ENCODE results near the gene GGCX.

Gene GGCX

DNA sequence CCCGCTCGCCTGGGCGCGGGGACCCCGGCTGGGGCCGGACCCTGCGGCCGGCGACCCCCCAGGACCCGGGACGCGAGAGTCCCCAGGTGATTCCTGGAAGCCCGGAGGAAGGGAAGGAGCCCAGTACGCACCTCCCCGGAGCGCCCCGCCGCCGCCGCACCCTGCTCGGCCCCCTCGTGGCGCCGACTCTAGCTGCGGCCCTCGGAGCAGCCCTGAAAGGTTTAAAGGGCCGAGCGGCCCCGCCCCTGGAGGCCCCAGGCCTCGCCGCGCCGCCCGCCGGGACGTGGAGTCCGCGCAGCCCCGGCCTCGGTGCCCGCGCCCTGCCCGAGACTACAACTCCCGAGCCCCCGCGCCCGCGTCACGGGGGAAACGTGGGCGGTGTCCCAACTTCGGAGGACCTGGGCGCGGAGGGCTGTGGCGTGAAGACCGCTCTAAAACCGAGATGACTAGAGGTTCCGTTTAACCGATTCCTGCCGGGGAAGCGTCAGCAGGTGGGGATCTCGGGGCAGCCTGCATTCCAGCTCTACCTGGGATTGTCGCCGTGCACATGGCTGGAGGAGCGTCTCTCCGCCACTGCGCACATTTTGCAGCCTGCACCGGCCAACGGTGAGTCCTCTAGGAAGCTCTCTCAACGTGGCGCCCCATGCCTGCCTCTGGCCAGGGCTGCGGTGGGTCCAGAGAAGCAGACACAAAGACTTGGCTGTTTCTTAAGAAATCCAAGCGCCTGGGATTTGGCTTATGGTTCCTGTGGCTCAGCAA lies 41.4 kb upstream of the GGCX start, which contains the start of gene TMEM150A:
TMEM150A (minus strand) TSS at position 223 of the 759 bp plus-strand sequence. CDS start 750 bp downstream, outside the sequence.
- no peak for DNase-seq (ENCODE audit: low read depth)
- TF ChIP-seq, protein P1, sequence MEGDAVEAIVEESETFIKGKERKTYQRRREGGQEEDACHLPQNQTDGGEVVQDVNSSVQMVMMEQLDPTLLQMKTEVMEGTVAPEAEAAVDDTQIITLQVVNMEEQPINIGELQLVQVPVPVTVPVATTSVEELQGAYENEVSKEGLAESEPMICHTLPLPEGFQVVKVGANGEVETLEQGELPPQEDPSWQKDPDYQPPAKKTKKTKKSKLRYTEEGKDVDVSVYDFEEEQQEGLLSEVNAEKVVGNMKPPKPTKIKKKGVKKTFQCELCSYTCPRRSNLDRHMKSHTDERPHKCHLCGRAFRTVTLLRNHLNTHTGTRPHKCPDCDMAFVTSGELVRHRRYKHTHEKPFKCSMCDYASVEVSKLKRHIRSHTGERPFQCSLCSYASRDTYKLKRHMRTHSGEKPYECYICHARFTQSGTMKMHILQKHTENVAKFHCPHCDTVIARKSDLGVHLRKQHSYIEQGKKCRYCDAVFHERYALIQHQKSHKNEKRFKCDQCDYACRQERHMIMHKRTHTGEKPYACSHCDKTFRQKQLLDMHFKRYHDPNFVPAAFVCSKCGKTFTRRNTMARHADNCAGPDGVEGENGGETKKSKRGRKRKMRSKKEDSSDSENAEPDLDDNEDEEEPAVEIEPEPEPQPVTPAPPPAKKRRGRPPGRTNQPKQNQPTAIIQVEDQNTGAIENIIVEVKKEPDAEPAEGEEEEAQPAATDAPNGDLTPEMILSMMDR (IDR thresholded peaks at IDR 0.05; ENCODE audit: low read depth, low read length, missing control alignments): peak; percentile 27
- H3K4me3 ChIP-seq (ENCODE audit: low read depth, low read length): peak within 1 kb of the TSS; percentile 59

DNA sequence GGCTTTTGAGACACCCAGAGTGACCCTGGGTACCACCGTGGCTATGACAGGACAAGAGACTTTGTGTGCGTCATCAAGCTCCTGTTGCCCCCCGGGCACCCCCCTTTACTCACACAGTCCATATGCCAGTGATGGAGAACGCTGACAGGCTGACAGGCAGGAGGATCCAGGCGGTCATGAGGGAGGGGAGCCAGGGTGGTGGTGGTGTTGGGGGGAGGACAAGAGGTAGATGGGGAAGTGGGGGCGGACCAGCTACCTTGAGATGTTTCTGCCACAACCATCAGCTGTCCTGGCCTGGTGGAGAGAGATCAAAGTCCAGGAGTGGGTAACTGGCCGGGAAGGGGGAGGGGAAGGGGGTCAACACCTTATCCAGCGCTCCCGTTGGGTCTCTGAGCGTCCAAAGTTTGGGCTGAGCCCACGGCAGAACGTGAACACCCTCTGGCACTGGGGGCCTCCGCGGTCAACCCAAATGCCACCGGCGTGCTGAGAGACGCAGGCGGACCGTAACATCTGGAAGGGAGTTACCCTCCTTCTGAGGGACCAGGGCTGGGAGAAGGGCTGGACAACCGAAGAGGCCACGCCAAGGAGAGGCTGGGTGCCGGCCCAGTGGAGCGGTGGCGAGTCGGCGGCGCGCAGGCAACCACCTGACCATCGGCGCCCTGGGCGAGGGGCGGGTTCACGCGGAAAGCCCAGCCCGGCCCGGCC lies 40.6 kb upstream of the GGCX start:
- no peak for DNase-seq (ENCODE audit: low read depth)
- H3K4me3 ChIP-seq (ENCODE audit: low read depth, low read length): peak overlapping the region; percentile 59
- TF ChIP-seq, protein P1 (IDR thresholded peaks at IDR 0.05; ENCODE audit: low read depth, low read length, missing control alignments): no peak

DNA sequence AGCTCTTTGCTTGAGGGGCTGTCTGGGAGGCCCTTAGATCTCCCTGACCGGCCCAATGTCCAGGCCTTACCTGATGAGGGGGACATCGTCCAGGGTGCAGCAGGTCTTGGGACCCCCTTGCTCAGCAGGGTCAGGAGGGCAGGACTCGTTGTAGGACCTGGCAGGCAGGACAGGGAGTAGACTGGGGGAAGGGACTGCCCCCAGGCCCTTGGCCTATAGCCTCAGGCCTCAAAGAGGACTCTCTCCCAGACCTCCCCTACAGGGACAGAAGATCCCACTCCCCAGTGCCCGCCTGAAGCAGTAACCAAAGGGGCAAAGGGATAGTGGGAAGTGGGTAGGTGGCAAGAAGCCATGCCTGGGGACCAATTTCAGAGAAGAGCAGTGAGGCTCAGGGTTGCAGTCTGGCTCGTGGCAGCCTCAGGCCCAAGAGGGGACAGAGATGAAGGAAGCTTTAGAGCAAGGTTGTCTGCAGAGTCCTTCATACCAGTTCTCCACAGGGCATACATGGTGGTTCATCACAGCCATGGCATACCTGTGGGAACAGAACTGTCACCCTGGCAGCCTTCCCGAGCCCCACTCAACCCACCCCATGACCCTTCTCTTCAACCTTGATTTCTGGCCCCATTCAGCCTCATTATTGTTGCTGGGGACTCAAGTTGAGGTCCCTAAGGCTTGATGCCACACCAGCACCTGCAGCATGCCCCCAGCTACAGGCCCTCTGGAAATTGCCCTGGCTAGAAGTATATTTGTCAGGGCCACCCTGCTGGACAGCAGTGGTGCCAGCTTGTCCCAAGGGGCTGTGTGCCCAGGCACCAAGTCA lies 39.9 kb upstream of the GGCX start:
- no peak overlapping the region for H3K4me3 ChIP-seq (ENCODE audit: low read depth, low read length)
- TF ChIP-seq, protein P1 (IDR thresholded peaks at IDR 0.05; ENCODE audit: low read depth, low read length, missing control alignments): no peak
- DNase-seq (ENCODE audit: low read depth): no peak

DNA sequence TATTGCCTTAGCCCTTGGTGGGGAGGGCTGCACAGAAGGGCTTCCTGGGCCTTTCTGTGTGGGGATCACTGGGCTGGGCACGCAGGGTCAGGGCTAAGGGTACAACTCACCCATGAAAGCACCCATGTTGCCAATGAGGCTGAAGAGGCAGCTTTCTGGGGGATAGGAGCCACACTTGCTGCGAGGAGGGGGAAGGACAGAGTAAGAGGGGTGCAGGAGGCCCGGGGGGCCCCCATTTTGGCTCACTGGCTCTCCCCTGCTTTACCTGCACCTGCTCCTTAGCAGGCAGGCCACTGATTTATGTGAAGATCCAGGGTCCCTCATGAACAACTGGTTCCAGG lies 38.9 kb upstream of the GGCX start:
- H3K4me3 ChIP-seq (ENCODE audit: low read depth, low read length): no peak overlapping the region
- TF ChIP-seq, protein P1 (IDR thresholded peaks at IDR 0.05; ENCODE audit: low read depth, low read length, missing control alignments): no peak
- DNase-seq (ENCODE audit: low read depth): no peak

DNA sequence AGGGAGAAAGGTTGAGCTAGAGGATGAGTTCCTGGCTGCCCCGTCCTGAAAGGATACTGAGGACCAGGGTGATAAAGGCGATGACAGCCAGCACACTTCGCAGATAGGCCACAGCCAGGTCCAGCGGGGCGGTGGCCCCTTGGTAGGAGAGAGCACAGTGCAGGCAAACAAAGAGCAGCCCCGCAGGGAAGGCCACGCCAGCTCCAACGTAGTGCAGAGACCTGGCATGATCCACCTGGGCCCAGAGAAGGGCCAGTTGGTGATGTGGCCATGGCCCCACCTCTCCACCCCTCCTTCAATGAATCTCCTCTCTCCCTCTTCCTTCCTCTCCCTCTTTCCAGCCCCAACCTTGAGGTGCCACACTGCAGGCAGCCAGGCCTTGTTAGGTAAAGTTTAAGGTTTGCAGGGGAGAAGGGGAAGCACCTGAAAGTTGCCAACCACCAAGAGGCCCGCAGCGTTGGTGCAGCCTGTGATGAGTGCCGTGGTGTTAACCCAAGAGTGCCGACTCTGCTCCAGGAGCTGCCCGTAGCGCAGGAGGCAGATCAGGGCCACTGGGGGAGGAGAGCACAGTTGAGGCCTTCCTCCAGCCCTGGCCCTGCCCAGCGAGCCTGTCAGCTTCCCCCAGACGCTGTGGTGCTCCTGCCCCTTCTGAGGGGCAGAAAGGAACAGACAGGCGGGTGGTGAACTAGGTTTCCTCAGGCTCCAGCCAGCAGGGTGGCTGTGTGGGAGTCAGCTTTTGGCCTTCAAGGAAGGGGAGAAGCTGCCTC lies 38.4 kb upstream of the GGCX start:
- no peak overlapping the region for H3K4me3 ChIP-seq (ENCODE audit: low read depth, low read length)
- TF ChIP-seq, protein P1 (IDR thresholded peaks at IDR 0.05; ENCODE audit: low read depth, low read length, missing control alignments): no peak
- DNase-seq (ENCODE audit: low read depth): no peak

DNA sequence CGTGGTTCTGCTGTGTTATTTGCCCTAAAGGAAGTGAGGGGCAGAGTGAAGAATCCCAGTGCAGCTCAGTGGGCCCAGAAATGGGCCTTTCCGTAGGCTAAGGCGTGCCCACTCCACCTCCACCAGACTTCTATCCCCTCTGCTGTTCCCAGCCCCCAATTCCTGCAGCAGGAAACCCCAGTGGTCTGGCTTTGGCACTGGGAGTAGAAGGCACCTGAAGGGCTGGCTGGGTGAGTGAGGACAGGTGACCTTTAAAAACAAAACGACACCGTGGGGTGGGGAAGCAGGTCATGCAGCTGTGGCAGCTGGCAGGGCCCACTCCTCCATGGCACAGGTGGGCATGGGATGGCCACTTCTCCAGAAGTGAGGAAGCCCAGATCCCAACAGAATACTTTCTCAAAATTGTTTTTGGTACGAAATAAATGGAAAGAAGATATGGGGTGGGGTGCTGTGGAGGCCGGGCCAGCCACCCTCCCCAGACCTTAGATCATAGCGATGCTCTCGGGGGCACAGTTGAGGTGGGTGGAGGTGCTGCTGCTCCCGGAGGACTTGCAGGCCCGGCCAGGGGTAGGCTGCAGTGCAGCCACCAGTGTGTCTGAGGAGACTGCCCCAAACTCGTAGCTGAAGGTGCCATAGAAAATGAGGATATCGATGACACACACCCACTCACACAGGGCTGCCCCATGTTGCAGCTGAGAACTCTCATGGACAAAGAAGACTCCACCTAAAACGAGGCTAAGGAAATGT lies 37.5 kb upstream of the GGCX start:
- TF ChIP-seq, protein P1 (IDR thresholded peaks at IDR 0.05; ENCODE audit: low read depth, low read length, missing control alignments): no peak
- H3K4me3 ChIP-seq (ENCODE audit: low read depth, low read length): no peak overlapping the region
- no peak for DNase-seq (ENCODE audit: low read depth)
